Pulmonary artery endothelial cell (primary cell): Measurements from ENCODE around the gene KCNIP4. TPM values are rescaled to one million over a fixed set of nuclear protein-coding genes. Genes with fewer than 3 reads are reported as not detected.

ENCODE experiments used
- DNase-seq: peaks from one replicate; pipeline ENCODE4 v3.0.0-alpha.2; 2011; ENCODE audit warnings: low read depth, low spot score
- total RNA-seq: library from RNA; depleted of rRNA; stranded (reverse); fragments of >200 nt; gene quantifications from 2 replicates; pipeline ENCODE4 v1.2.3, GENCODE V29; 2014

Gene KCNIP4
- total RNA-seq, 1 donor from 2014 or later, result not detected

GRCh38 chr4:21470535-21470934 is 478.0 kb downstream of the KCNIP4 start:
- DNase-seq, result no peak

DNA sequence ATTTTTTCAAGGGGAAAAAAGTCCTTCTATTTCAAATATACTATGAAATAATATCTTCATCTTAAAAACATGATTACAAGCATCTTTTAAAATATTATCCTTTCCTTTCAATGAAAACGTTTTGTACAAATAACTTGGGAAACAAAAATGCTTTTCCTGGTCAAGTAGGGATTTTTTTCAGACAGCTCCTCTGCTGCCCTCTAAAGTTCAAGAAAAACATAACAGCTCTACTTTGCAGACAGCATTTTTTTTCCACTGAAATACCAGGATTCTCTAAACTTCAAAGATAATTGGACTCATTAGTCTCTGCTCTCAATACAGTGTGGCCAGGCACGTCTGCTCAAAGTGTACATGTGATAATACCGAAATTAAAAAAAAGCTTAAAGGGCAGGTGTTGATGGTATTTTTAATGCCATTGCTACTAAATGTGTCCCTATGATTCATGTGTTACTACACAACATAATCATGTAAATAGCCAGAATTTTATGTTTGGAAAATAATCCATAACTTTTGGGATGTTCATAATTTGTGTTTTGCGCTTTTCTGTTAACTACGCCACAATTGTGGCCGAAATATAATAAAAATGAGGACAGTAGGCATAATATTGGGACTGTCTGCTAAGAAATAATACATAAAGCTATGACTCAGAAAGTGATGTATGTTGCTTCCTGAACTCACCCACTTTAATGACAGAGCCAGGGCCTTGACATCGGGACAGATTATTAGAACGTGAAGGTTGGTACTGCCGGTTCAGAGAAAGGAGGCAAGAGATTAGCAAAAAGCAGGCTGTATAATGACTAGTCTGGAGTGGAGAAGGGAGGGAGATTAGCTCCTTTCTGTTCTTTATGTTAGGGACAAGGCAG is 478.9 kb downstream of the KCNIP4 start:
- DNase-seq, result no peak

- DNase-seq, result no peak
These were observed 481.0 kb downstream of the KCNIP4 start for GRCh38 chr4:21467551-21467950.

DNA sequence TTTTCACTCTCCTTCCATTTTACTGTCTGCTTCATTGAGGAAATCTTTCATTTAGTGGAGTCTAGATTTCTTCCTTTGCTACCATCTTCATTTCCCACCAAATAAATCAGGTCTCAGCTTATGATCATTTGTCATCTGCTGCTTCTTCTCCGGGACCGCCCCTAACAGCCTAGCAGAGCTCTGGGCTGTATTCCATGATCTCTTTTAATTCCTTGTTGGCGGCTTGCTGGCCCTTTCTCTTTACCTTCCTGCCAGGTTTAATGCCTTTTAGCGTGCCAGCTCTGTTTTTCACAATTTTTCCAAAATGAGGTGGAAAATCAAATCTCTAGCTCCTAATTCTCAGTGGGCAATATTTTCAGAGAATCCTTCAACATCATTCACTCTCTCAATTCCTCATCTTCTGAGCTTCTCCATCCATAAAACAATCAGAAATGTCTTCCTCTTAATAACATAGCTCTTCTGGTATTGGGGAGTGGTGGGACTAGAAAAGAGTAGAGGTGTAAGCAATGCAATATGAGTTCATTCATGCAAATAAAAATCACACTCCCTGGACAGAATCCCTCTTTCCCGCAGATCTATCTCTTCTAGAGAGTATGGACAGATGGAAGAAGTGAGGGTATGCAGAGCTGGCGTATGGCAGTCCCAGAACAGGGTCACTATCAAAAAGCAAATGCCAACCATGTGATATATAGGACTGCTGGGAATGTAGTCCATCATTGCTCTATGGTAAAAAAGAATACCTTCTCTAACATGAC is 491.3 kb downstream of the KCNIP4 start:
- no peak for DNase-seq

- no peak for DNase-seq
These were observed 493.7 kb downstream of the KCNIP4 start for GRCh38 chr4:21454831-21455230.

DNA sequence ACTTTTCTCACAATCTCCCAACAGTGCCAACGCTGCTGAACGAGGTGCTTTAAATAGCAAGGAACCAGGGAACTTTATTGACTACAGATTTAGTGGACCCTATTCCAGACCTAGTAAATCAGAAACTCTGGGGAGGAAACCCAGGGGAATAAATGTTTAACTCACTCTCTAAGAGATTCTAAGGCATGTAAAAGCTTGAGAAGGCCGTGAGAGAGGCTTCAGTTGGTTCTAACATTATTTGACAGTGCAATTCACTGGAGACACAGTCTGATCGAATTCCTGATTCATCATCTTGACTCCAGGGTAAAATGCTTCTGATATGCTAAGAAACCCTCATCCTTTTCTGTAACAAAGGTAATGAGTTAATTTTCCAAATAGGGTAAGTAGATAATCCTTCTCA is 494.4 kb downstream of the KCNIP4 start:
- no peak for DNase-seq

DNA sequence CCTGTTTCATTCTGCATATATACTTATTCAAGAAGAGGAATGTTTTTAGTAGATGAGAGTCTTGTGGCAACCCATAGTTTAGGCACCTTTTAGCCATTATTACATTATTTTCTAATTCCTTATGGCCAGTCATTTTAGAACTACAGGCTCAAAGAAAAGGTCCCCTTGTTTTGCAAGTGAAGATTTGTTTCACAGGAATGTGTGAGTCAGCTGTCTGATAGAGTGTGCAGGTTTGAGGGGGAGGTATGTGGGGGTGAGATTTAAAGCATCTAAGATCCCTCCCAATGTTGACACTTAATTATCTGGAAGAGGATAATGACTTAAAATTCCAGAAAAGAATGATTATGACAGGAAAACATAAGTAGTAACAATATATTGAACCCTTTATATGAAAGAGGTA is 495.6 kb downstream of the KCNIP4 start:
- DNase-seq, result no peak

GRCh38 chr4:21451032-21451431 is 497.5 kb downstream of the KCNIP4 start:
- no peak for DNase-seq

GRCh38 chr4:21450331-21450730 is 498.2 kb downstream of the KCNIP4 start:
- DNase-seq, result no peak

- DNase-seq, result no peak
These were observed 501.1 kb downstream of the KCNIP4 start for GRCh38 chr4:21447301-21448054.

DNA sequence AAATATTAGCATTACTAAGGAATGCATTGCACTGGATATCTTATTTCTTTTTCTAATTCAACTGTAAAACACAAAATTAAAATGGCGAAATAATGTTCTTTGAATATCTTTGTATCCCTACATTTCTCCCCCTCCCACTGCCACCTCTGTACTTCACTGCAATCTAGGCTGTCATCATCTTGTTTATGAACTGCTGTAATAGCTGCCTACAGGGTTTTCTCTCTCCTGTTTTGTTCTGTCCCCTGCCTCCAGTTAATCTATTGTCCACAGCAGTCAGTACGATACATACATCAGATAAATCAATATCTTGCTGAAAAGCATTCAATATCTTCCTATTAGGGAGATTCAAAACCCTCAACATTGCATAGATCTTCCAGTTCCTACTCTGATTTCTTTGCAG is 528.4 kb downstream of the KCNIP4 start:
- DNase-seq, result no peak

DNA sequence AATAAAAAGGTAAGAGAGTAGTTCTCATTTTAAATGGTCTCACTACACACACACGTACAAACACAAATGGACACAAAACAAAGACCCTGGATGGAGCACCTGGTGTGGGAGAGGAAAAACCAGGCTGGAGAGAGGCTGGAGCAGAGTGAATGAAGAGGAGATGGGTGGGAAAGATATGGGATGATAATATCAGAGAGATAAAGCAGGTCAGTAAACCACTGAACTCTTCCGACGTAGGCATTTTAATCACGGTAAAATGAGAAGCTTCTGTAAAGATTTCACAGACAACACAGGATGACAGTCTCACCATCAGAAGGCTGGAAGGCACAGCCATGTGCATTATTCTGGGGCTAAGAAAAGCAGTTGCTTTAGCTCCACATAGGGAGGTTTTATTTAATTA is 532.8 kb downstream of the KCNIP4 start:
- DNase-seq, result no peak

- no peak for DNase-seq
These were observed 534.7 kb downstream of the KCNIP4 start for GRCh38 chr4:21413807-21414370.

DNA sequence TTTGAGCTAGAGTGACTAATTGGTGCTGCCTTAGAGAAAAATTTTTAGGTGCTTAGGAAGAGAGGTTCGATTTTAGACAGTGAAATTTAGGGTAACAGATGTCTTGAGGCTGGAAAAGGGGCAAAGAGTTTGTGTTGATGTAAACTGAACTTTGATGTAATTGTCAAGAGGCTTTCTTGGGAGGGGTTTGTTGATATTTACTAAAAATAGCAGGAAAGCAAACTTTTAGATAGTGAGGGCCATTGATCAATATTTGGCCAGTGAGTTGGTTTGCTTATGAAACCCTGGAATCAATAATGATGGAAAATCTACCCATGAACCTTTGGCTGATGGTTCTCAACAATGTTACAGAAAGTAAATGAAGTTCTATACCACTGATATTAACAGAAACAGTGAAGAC is 537.5 kb downstream of the KCNIP4 start:
- no peak for DNase-seq

GRCh38 chr4:21410372-21410771 is 538.2 kb downstream of the KCNIP4 start:
- no peak for DNase-seq

- DNase-seq, result no peak
These were observed 560.9 kb downstream of the KCNIP4 start for GRCh38 chr4:21387683-21388082.

- no peak for DNase-seq
These were observed 562.3 kb downstream of the KCNIP4 start for GRCh38 chr4:21386166-21386780.

GRCh38 chr4:21385706-21386105 is 562.9 kb downstream of the KCNIP4 start:
- no peak for DNase-seq

- DNase-seq, result no peak
These were observed 564.0 kb downstream of the KCNIP4 start for GRCh38 chr4:21384609-21385008.

- DNase-seq, result no peak
These were observed 567.7 kb downstream of the KCNIP4 start for GRCh38 chr4:21380861-21381260.

- no peak for DNase-seq
These were observed 571.5 kb downstream of the KCNIP4 start for GRCh38 chr4:21377046-21377445.
